HepG2 (cell line): ENCODE measurements around the gene SRP68. TPM values are rescaled to one million over a fixed set of nuclear protein-coding genes. Genes with fewer than 3 reads are reported as not detected.

Source experiments
- ATF1 ChIP-seq: IDR thresholded peaks from 2 replicates; pipeline ENCODE4 v1.6.1; 2016; ENCODE audit warnings: mild to moderate bottlenecking, control low read depth
- CBFB ChIP-seq: sonication (generic); formaldehyde crosslinking; IDR thresholded peaks from 2 replicates; pipeline ENCODE4 v1.4.0; 2020; ENCODE audit warnings: missing genetic modification reagents
- CCAR2 ChIP-seq: fragments of 200-400 bp; formaldehyde crosslinking; optimal IDR thresholded peaks from 2 replicates; pipeline ENCODE3; 2018; ENCODE audit warnings: low read depth, mild to moderate bottlenecking, low read length, moderate library complexity
- CSRNP2 ChIP-seq: sonication (generic); formaldehyde crosslinking; conservative IDR thresholded peaks from 2 replicates; pipeline ENCODE4 v1.8.0; 2022; ENCODE audit warnings: low read depth, missing genetic modification reagents
- DMAP1 ChIP-seq: IDR thresholded peaks from 2 replicates; pipeline ENCODE4 v1.6.1; 2016
- GATAD1 ChIP-seq: IDR thresholded peaks from 2 replicates; pipeline ENCODE4 v1.6.1; 2016; ENCODE audit warnings: missing genetic modification reagents, missing compliant biosample characterization
- GPBP1L1 ChIP-seq: sonication (generic); formaldehyde crosslinking; IDR thresholded peaks from 2 replicates; pipeline ENCODE4 v1.5.0; 2020; ENCODE audit warnings: mild to moderate bottlenecking, missing genetic modification reagents
- HDAC2 ChIP-seq: sonication (generic); formaldehyde crosslinking; IDR thresholded peaks from 2 replicates; pipeline ENCODE4 v1.4.0; 2020; ENCODE audit warnings: missing genetic modification reagents
- HMG20B ChIP-seq: conservative IDR thresholded peaks from 2 replicates; pipeline ENCODE4 v1.6.1; 2016; ENCODE audit warnings: missing genetic modification reagents, missing compliant biosample characterization
- JARID2 ChIP-seq: sonication (generic); formaldehyde crosslinking; IDR thresholded peaks from 2 replicates; pipeline ENCODE4 v1.8.1; 2023; ENCODE audit warnings: missing genetic modification reagents, inconsistent platforms; ENCODE audit not compliant: insufficient replicate concordance
- LBX2 ChIP-seq: sonication (generic); formaldehyde crosslinking; IDR thresholded peaks from 2 replicates; pipeline ENCODE4 v1.5.0; 2020; ENCODE audit warnings: missing genetic modification reagents, mild to moderate bottlenecking, borderline replicate concordance
- MED8 ChIP-seq: sonication (generic); formaldehyde crosslinking; IDR thresholded peaks from 2 replicates; pipeline ENCODE4 v1.8.1; 2023; ENCODE audit warnings: mild to moderate bottlenecking, missing genetic modification reagents; ENCODE audit not compliant: insufficient replicate concordance
- NONO ChIP-seq, 2 experiments: fragments of 450-650 bp in 1 of 2; sonication (generic) in 1 of 2; formaldehyde crosslinking in 1 of 2; IDR thresholded peaks in 1 of 2; conservative IDR thresholded peaks in 1 of 2; 2 replicates each; pipeline versions ENCODE4 v1.6.1 to v1.8.0; 2017 to 2022; ENCODE audit warnings: mild to moderate bottlenecking in 1 of 2, missing genetic modification reagents in 1 of 2, moderate library complexity in 1 of 2
- PHF8 ChIP-seq: sonication (generic); formaldehyde crosslinking; IDR thresholded peaks from 2 replicates; pipeline ENCODE4 v1.5.0; 2020; ENCODE audit warnings: missing genetic modification reagents
- SATB2 ChIP-seq: sonication (generic); formaldehyde crosslinking; IDR thresholded peaks from 2 replicates; pipeline ENCODE4 v1.5.0; 2020; ENCODE audit warnings: missing genetic modification reagents
- SUZ12 ChIP-seq: fragments of 150-350 bp; IDR thresholded peaks from 2 replicates; pipeline ENCODE4 v1.6.1; 2014; ENCODE audit warnings: low read depth, low read length
- TCF7 ChIP-seq: sonication (generic); IDR thresholded peaks from 2 replicates; pipeline ENCODE4 v1.6.1; 2016; ENCODE audit warnings: antibody characterized with exemption, low read depth
- U2AF2 ChIP-seq: fragments of 200-400 bp; formaldehyde crosslinking; IDR thresholded peaks from 2 replicates; pipeline ENCODE4 v1.6.1; 2017; ENCODE audit warnings: low read depth, mild to moderate bottlenecking, low read length
- ZBTB14 ChIP-seq: sonication (generic); formaldehyde crosslinking; IDR thresholded peaks from 2 replicates; pipeline ENCODE4 v1.4.0; 2020; ENCODE audit warnings: missing genetic modification reagents
- ZBTB38 ChIP-seq: sonication (generic); formaldehyde crosslinking; IDR thresholded peaks from 2 replicates; pipeline ENCODE4 v1.5.1; 2020; ENCODE audit warnings: mild to moderate bottlenecking, missing genetic modification reagents
- ZNF414 ChIP-seq: sonication (generic); formaldehyde crosslinking; IDR thresholded peaks from 2 replicates; pipeline ENCODE4 v1.5.0; 2020; ENCODE audit warnings: missing genetic modification reagents
- ZNF446 ChIP-seq: sonication (generic); formaldehyde crosslinking; IDR thresholded peaks from 2 replicates; pipeline ENCODE4 v1.5.0; 2020; ENCODE audit warnings: mild to moderate bottlenecking, missing genetic modification reagents
- ZNF703 ChIP-seq: sonication (generic); formaldehyde crosslinking; IDR thresholded peaks from 2 replicates; pipeline ENCODE4 v1.5.1; 2020; ENCODE audit warnings: missing genetic modification reagents, mild to moderate bottlenecking, moderate library complexity, borderline replicate concordance
- ZSCAN29 ChIP-seq: sonication (generic); formaldehyde crosslinking; conservative IDR thresholded peaks from 2 replicates; pipeline ENCODE4 v1.4.0; 2020; ENCODE audit warnings: mild to moderate bottlenecking, missing genetic modification reagents
- ZSCAN31 ChIP-seq: sonication (generic); formaldehyde crosslinking; IDR thresholded peaks from 2 replicates; pipeline ENCODE4 v1.5.0; 2020; ENCODE audit warnings: low read depth, mild to moderate bottlenecking, missing genetic modification reagents
- ZSCAN9 ChIP-seq: IDR thresholded peaks from 2 replicates; pipeline ENCODE4 v1.6.1; 2016; ENCODE audit warnings: borderline replicate concordance
- polyA plus RNA-seq, 8 experiments: library from polyadenylated mRNA; depleted of rRNA in 3 of 8; stranded (reverse) in 7 of 8; unstranded in 1 of 8; fragments of >200 nt; fragmentation: Illumina TruSeq in 4 of 8; extraction: Trizol in 4 of 8; gene quantifications; 2 replicates each; pipeline versions ENCODE4 v1.2.1 to v1.2.3, GENCODE V29; 2011 to 2016; ENCODE audit warnings: low read depth in 4 of 8, missing spikeins in 1 of 8, mixed read lengths in 1 of 8; ENCODE audit not compliant: insufficient read depth in 1 of 8
- total RNA-seq, 5 experiments: library from RNA; depleted of rRNA; stranded (reverse); fragments of >200 nt; fragmentation: Illumina TruSeq; extraction: Trizol; gene quantifications; 2 replicates each; pipeline ENCODE4 v1.2.3, GENCODE V29; 2016; ENCODE audit warnings: low read depth in 1 of 5

Gene SRP68
- total and polyA plus RNA-seq, 2 of the 13 experiments (the other 11 are each of a cell fraction or from before 2014, with no cell fraction given): 39.8 to 74.3 TPM

GRCh38 chr17:75996665-75997590 lies 75.4 kb downstream of the SRP68 start (continued):
- TF ChIP-seq ZSCAN29 (CRISPR knock-in tag): peak; percentile 72; the same call in 1 of the 2 replicates
- peak; percentile 71; the same call in 1 of the 2 replicates for TF ChIP-seq GATAD1 (CRISPR knock-in tag)
- TF ChIP-seq SATB2: no peak
- no peak for TF ChIP-seq LBX2 (CRISPR knock-in tag)
- TF ChIP-seq ZNF703 (CRISPR knock-in tag): no peak
- TF ChIP-seq ZNF446 (CRISPR knock-in tag): no peak
- no peak for TF ChIP-seq TCF7
- TF ChIP-seq JARID2: no peak
- no peak for TF ChIP-seq SUZ12
- TF ChIP-seq ZNF414 (CRISPR knock-in tag): no peak
- peak; percentile 56; the same call in 1 of the 2 replicates for TF ChIP-seq U2AF2
- no peak for TF ChIP-seq GPBP1L1
- peak; percentile 94 for TF ChIP-seq ZBTB38 (CRISPR knock-in tag)
- no peak for TF ChIP-seq ZBTB14 (CRISPR knock-in tag)
- no peak for TF ChIP-seq HMG20B (CRISPR knock-in tag)
- TF ChIP-seq HDAC2 (CRISPR knock-in tag): peak; percentile 94
- TF ChIP-seq PHF8 (CRISPR knock-in tag): peak; percentile 32; the same call in 1 of the 2 replicates
- TF ChIP-seq DMAP1 (CRISPR knock-in tag): no peak
- TF ChIP-seq ZSCAN31 (CRISPR knock-in tag): peak; percentile 69
- no peak for TF ChIP-seq NONO (IDR thresholded peaks at IDR 0.05)
- TF ChIP-seq NONO (CRISPR knock-in tag; conservative IDR thresholded peaks at IDR 0.05): no peak; the same call in 1 of the 2 replicates
- TF ChIP-seq MED8: no peak
- no peak for TF ChIP-seq CSRNP2 (CRISPR knock-in tag)
- TF ChIP-seq CCAR2: no peak
- TF ChIP-seq ZSCAN9 (CRISPR knock-in tag): peak; percentile 92
- no peak for TF ChIP-seq ATF1 (CRISPR knock-in tag)
- no peak; the same call in 1 of the 2 replicates for TF ChIP-seq CBFB (CRISPR knock-in tag)
